Mesothelial cell of epicardium (in vitro differentiated cells): ENCODE results near the gene AGPAT3. TPM values are rescaled to one million over a fixed set of nuclear protein-coding genes. Genes with fewer than 3 reads are reported as not detected.

Experiments
- DNase-seq, 2 experiments: peaks; one replicate each; pipeline ENCODE4 v3.0.0; 2021; ENCODE audit warnings: low spot score in 2 of 2; ENCODE audit not compliant: unreplicated experiment in 2 of 2
- H3K27ac Mint-ChIP-seq: 2 replicates; pipeline ENCODE4 v1.8.0; 2021; ENCODE audit warnings: mixed read lengths
- H3K27me3 Mint-ChIP-seq: 2 replicates; pipeline ENCODE4 v1.8.0; 2021; ENCODE audit warnings: low read depth, mixed read lengths
- H3K36me3 Mint-ChIP-seq: 2 replicates; pipeline ENCODE4 v1.8.0; 2021; ENCODE audit warnings: mixed read lengths
- H3K4me1 Mint-ChIP-seq: 2 replicates; pipeline ENCODE4 v1.8.0; 2021; ENCODE audit warnings: mixed read lengths
- H3K4me3 Mint-ChIP-seq: 2 replicates; pipeline ENCODE4 v1.8.0; 2021; ENCODE audit warnings: mild to moderate bottlenecking, moderate library complexity, mixed read lengths
- H3K9me3 Mint-ChIP-seq: 2 replicates; pipeline ENCODE4 v1.8.0; 2021; ENCODE audit warnings: mixed read lengths
- CTCF ChIP-seq: fragments of 200-600 bp; sonication (generic); IDR thresholded peaks from one replicate; pipeline ENCODE4 v1.5.0; 2021; ENCODE audit warnings: antibody characterized with exemption; ENCODE audit not compliant: unreplicated experiment
- total RNA-seq: library from RNA; stranded (reverse); gene quantifications from 3 replicates; pipeline ENCODE4 v1.2.1, GENCODE V29; 2021

AGPAT3 gene
- total RNA-seq, 1 donor from 2014 or later: 71.0 TPM

DNA sequence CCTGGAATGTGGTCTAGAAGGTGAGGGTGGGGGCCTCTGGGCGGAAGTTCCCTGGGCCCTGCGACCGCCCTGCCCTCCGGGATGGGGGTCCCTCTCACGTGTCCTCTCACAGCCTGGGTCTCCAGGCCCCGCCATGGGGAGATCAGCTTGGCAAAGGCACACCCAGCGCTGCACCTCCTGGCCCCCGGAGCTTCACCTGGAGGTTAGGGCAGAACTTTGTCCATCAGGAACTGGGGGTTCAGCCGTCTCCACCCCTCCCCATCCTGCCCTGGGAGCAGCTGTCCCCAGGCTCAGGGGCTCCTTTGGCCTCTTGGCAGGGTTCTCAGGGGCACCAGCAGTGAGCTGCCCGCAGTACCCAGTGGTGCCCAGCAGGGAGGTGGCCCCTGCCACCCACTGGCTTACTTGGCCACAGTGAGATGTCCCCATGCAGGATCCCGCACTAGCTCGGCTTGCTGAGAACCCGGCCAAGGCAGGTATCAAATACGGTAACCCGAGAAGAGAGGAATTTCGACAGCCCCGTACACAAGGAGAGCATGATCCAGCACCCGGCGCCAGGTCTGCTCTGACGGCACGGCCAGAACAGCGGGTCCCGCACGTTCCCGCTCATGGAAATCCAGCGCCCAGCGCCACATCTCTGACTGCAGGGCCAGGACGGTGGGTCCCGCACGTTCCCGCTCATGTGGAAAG is 38.9 kb upstream of the AGPAT3 start:
- Mint-ChIP-seq H3K9me3 (no peaks in the 10 kb centered on the region), H3K27me3 (peaks cover 8% of the 10 kb centered on the region), H3K27ac (no peak overlapping the region), H3K4me3 (no peak overlapping the region), H3K36me3 (no peaks in the 10 kb centered on the region), H3K4me1 (no peaks in the 10 kb centered on the region)
- TF ChIP-seq CTCF: no peak
- DNase-seq: no peak

GRCh38 chr21:43826623-43826974 is 38.4 kb upstream of the AGPAT3 start:
- Mint-ChIP-seq H3K4me3 (no peak overlapping the region), H3K36me3 (no peaks in the 10 kb centered on the region), H3K4me1 (no peaks in the 10 kb centered on the region), H3K27ac (no peak overlapping the region), H3K9me3 (no peaks in the 10 kb centered on the region), H3K27me3 (peaks cover 8% of the 10 kb centered on the region)
- TF ChIP-seq CTCF: no peak
- no peak for DNase-seq

DNA sequence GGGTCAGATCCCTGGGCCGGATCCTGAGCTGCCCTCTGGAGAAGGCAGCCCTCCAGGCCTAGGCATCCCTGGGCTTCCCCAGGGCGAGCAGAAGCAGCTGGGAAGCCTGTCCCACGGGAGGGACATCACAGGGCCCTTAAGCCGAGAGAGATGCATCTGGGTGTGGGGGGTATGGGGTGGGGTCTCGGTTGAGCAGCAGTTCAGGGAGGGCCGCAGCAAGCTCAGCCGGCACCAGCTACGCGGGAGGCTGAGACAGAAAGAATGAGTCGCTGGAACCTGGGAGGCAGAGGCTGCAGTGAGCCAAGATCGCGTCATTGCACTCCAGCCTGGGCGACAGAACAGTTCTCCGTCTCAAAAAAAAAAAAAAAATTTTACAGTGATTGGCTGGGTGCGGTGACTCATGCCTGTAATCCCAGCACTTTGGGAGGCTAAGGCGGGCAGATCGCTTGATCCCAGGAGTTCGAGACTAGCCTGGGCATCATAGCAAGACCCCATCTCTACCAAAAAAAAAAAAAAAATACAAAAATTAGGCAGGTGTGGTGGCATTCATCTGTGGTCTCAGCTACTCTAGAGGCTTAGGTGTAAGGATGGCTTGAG is 37.9 kb upstream of the AGPAT3 start:
- H3K4me3 Mint-ChIP-seq: no peak overlapping the region
- no peak overlapping the region for H3K27ac Mint-ChIP-seq
- no peaks in the 10 kb centered on the region for H3K9me3 Mint-ChIP-seq
- H3K4me1 Mint-ChIP-seq: no peaks in the 10 kb centered on the region
- H3K27me3 Mint-ChIP-seq: peaks cover 8% of the 10 kb centered on the region
- no peaks in the 10 kb centered on the region for H3K36me3 Mint-ChIP-seq
- DNase-seq: no peak
- no peak for TF ChIP-seq CTCF

- no peak for DNase-seq
- H3K27me3 Mint-ChIP-seq: peaks cover 8% of the 10 kb centered on the region
- no peaks in the 10 kb centered on the region for H3K36me3 Mint-ChIP-seq
- no peak overlapping the region for H3K4me3 Mint-ChIP-seq
- no peaks in the 10 kb centered on the region for H3K4me1 Mint-ChIP-seq
- H3K9me3 Mint-ChIP-seq: peaks cover 3% of the 10 kb centered on the region
- no peak for TF ChIP-seq CTCF
- H3K27ac Mint-ChIP-seq: no peak overlapping the region
These were observed 35.9 kb upstream of the AGPAT3 start for GRCh38 chr21:43829161-43829560.

- no peak for DNase-seq
- no peak overlapping the region for H3K4me3 Mint-ChIP-seq
- H3K36me3 Mint-ChIP-seq: no peaks in the 10 kb centered on the region
- H3K27me3 Mint-ChIP-seq: peaks cover 8% of the 10 kb centered on the region
- TF ChIP-seq CTCF: no peak
- peaks cover 3% of the 10 kb centered on the region for H3K9me3 Mint-ChIP-seq
- no peaks in the 10 kb centered on the region for H3K4me1 Mint-ChIP-seq
- H3K27ac Mint-ChIP-seq: no peak overlapping the region
These were observed 35.4 kb upstream of the AGPAT3 start for GRCh38 chr21:43829575-43830119.
